IMR-90 (cell line): ENCODE data around the gene NAV2. TPM values are rescaled to one million over a fixed set of nuclear protein-coding genes. Genes with fewer than 3 reads are reported as not detected.

ENCODE experiments used
- ATAC-seq: fragments of 200-7000 bp; cut with Tn5 transposase; 2 replicates; pipeline ENCODE4 v1.9.1; 2020; ENCODE audit warnings: low read depth, mild to moderate bottlenecking, moderate library complexity
- BruUV-seq: library from RNA; stranded (reverse); fragments of 400-500 nt; replicated peaks from 2 replicates; lab custom pipeline; 2021; lab: Mats Ljungman, UMichigan
- CTCF ChIA-PET: fragments of 300-600 bp; formaldehyde crosslinking; extraction: SDS; loops from one replicate; lab custom pipeline; 2021; ENCODE audit warnings: antibody characterized with exemption; lab: Yijun Ruan, JAX
- POLR2A ChIA-PET: fragments of 300-600 bp; sonication (Branson Sonifier 250); formaldehyde crosslinking; loops from one replicate; lab custom pipeline; 2022; ENCODE audit warnings: antibody characterized with exemption; ENCODE audit not compliant: unreplicated experiment; lab: Charles Lee
- DNase-seq: peaks from one replicate; pipeline ENCODE4 v3.0.0; 2013
- H2AFZ ChIP-seq: replicated peaks from 2 replicates; pipeline ENCODE3; 2013; ENCODE audit warnings: low read length, mild to moderate bottlenecking; ENCODE audit not compliant: poor library complexity
- H2AK5ac ChIP-seq: 2 replicates; pipeline ENCODE4 v1.6.1; 2013; ENCODE audit warnings: low read depth, low read length, inconsistent platforms
- H2AK9ac ChIP-seq: replicated peaks from 2 replicates; pipeline ENCODE3; 2013; ENCODE audit warnings: mild to moderate bottlenecking, low read depth, low read length, moderate library complexity; ENCODE audit not compliant: poor library complexity
- H2BK120ac ChIP-seq: 2 replicates; pipeline ENCODE4 v1.6.1; 2013; ENCODE audit warnings: low read depth, low read length, inconsistent platforms
- H2BK15ac ChIP-seq: 3 replicates; pipeline ENCODE4 v1.6.1; 2013; ENCODE audit warnings: low read depth, low read length, inconsistent platforms
- H2BK20ac ChIP-seq: 2 replicates; pipeline ENCODE4 v1.6.1; 2013; ENCODE audit warnings: low read depth, mild to moderate bottlenecking, inconsistent platforms, low read length, moderate library complexity
- H2BK5ac ChIP-seq: 2 replicates; pipeline ENCODE4 v1.6.1; 2013; ENCODE audit warnings: mild to moderate bottlenecking, low read depth, low read length, inconsistent platforms; ENCODE audit not compliant: poor library complexity, severe bottlenecking
- H3K14ac ChIP-seq: replicated peaks from 2 replicates; pipeline ENCODE4 v1.6.1; 2013; ENCODE audit warnings: low read depth, low read length, inconsistent platforms
- H3K18ac ChIP-seq: 2 replicates; pipeline ENCODE4 v1.6.1; 2013; ENCODE audit warnings: low read depth, low read length, control low read depth
- H3K23ac ChIP-seq: 2 replicates; pipeline ENCODE4 v1.6.1; 2013; ENCODE audit warnings: low read depth, low read length, inconsistent platforms
- H3K27ac ChIP-seq: 2 replicates; pipeline ENCODE4 v1.5.1; 2013; ENCODE audit warnings: mild to moderate bottlenecking, control low read depth, low read length; ENCODE audit not compliant: insufficient read depth
- H3K27me3 ChIP-seq: 2 replicates; pipeline ENCODE4 v1.6.1; 2013; ENCODE audit warnings: low read length; ENCODE audit not compliant: control insufficient read depth, insufficient read depth
- H3K36me3 ChIP-seq: 2 replicates; pipeline ENCODE4 v1.6.1; 2013; ENCODE audit warnings: low read length, mixed read lengths; ENCODE audit not compliant: control insufficient read depth, insufficient read depth
- H3K4ac ChIP-seq: 2 replicates; pipeline ENCODE4 v1.6.1; 2013; ENCODE audit warnings: low read depth, low read length, inconsistent platforms
- H3K4me1 ChIP-seq: 2 replicates; pipeline ENCODE4 v1.6.1; 2013; ENCODE audit warnings: low read length, mixed read lengths; ENCODE audit not compliant: control insufficient read depth, insufficient read depth
- H3K4me2 ChIP-seq: 2 replicates; pipeline ENCODE4 v1.6.1; 2013; ENCODE audit warnings: low read depth, mild to moderate bottlenecking, control low read depth, low read length, moderate library complexity
- H3K4me3 ChIP-seq: 2 replicates; pipeline ENCODE4 v1.5.1; 2013; ENCODE audit warnings: low read depth, mild to moderate bottlenecking, control low read depth, low read length, moderate library complexity; ENCODE audit not compliant: insufficient read depth
- H3K56ac ChIP-seq: 2 replicates; pipeline ENCODE4 v1.6.1; 2013; ENCODE audit warnings: low read length, inconsistent platforms; ENCODE audit not compliant: insufficient read depth; ENCODE audit errors: extremely low read depth
- H3K79me1 ChIP-seq, 2 experiments: 2 replicates each; pipeline ENCODE4 v1.6.1; 2013; ENCODE audit warnings: low read length in 2 of 2, inconsistent platforms in 1 of 2, low read depth in 1 of 2
- H3K9ac ChIP-seq: 2 replicates; pipeline ENCODE4 v1.6.1; 2013; ENCODE audit warnings: low read depth, low read length, control low read depth
- H3K9me1 ChIP-seq: 2 replicates; pipeline ENCODE4 v1.6.1; 2013; ENCODE audit warnings: low read length, inconsistent platforms; ENCODE audit not compliant: insufficient read depth
- H3K9me3 ChIP-seq: 2 replicates; pipeline ENCODE4 v1.6.1; 2013; ENCODE audit warnings: low read length; ENCODE audit not compliant: control insufficient read depth, insufficient read depth
- H4K20me1 ChIP-seq: 2 replicates; pipeline ENCODE4 v1.6.1; 2013; ENCODE audit warnings: low read length, inconsistent platforms; ENCODE audit not compliant: insufficient read depth
- H4K5ac ChIP-seq: 2 replicates; pipeline ENCODE4 v1.6.1; 2013; ENCODE audit warnings: mild to moderate bottlenecking, low read depth, low read length, control low read depth
- H4K8ac ChIP-seq, 2 experiments: 2 replicates each; pipeline ENCODE4 v1.6.1; 2013; ENCODE audit warnings: low read depth in 2 of 2, low read length in 2 of 2, control low read depth in 1 of 2, inconsistent platforms in 1 of 2
- H4K91ac ChIP-seq: 2 replicates; pipeline ENCODE4 v1.6.1; 2013; ENCODE audit warnings: low read depth, low read length, inconsistent platforms; ENCODE audit not compliant: insufficient read depth
- BHLHE40 ChIP-seq: fragments of 150-350 bp; IDR thresholded peaks from 2 replicates; pipeline ENCODE4 v1.6.1; 2016; ENCODE audit warnings: mild to moderate bottlenecking, low read depth, low read length
- CEBPB ChIP-seq: IDR thresholded peaks from 2 replicates; pipeline ENCODE4 v1.6.1; 2012; ENCODE audit warnings: low read depth, low read length, improper control_type of control experiment
- ELK1 ChIP-seq: fragments of 150-350 bp; IDR thresholded peaks from 2 replicates; pipeline ENCODE4 v1.6.1; 2016; ENCODE audit warnings: low read depth, mild to moderate bottlenecking, low read length, moderate library complexity, borderline replicate concordance
- POLR2A ChIP-seq: IDR thresholded peaks from 2 replicates; pipeline ENCODE4 v1.6.1; 2012; ENCODE audit warnings: mild to moderate bottlenecking, low read depth, low read length
- USF2 ChIP-seq: fragments of 150-350 bp; IDR thresholded peaks from 2 replicates; pipeline ENCODE4 v1.6.1; 2017; ENCODE audit warnings: mild to moderate bottlenecking, antibody characterized with exemption, low read length, low read depth
- WGBS, 2 experiments: methylation state at CpG; one replicate each; pipeline versions ENCODE4 v1.1.5 to v1.1.7; 2013; ENCODE audit warnings: missing lambda C conversion rate in 2 of 2; ENCODE audit not compliant: insufficient read length in 1 of 2; ENCODE audit errors: extremely low coverage in 2 of 2; 5-methylcytosine and 5-hydroxymethylcytosine counted together
- dilution Hi-C: fragments of 300-500 bp; cut with HindIII; formaldehyde crosslinking; loops from one replicate; pipeline ENCODE4 v1.14.3; 2018; ENCODE audit warnings: low sequenced_read_pairs; ENCODE audit not compliant: unreplicated experiment
- in situ Hi-C: fragments of 300-500 bp; cut with MboI; formaldehyde crosslinking; loops from 3 replicates; pipeline ENCODE4 v1.14.3; 2019; ENCODE audit warnings: low sequenced_read_pairs, inconsistent platforms, mixed read lengths
- intact Hi-C: fragments of 100-400 bp; cut with micrococcal nuclease; formaldehyde crosslinking; loops from 2 replicates; pipeline ENCODE4 v1.10.0; 2022
- polyA plus RNA-seq, 3 experiments: library from polyadenylated mRNA; depleted of rRNA; stranded (reverse); fragments of >200 nt; gene quantifications; 2 replicates each; pipeline ENCODE4 v1.2.3, GENCODE V29; 2012; ENCODE audit warnings: low replicate concordance in 1 of 3
- total RNA-seq: library from RNA; depleted of rRNA; stranded (reverse); fragments of >200 nt; gene quantifications from 2 replicates; pipeline ENCODE4 v1.2.3, GENCODE V29; 2012

The NAV2 gene
- total and polyA plus RNA-seq, 2 of the 4 experiments (the other 2 are of a cell fraction): 4.5 to 12.6 TPM

- no peak for TF ChIP-seq CEBPB
These were observed 219.2 kb downstream of the NAV2 start (continued) for GRCh38 chr11:19931771-19932369.

- peaks cover 17% of the 10 kb centered on the region for H3K4me1 ChIP-seq
- dilution Hi-C loops: no loop called here
- no peaks in the 10 kb centered on the region for H3K27me3 ChIP-seq
- no peak overlapping the region for H2AFZ ChIP-seq
- H4K8ac ChIP-seq: no peak overlapping the region
- H3K9ac ChIP-seq: no peak overlapping the region
- no peak for DNase-seq
- H3K9me1 ChIP-seq: peaks cover 20% of the 10 kb centered on the region
- ChIA-PET CTCF (no interaction called here), POLR2A (no interaction called here)
- in situ Hi-C loops: loop anchor here (25.0 kb wide), 2 partner anchors 429 to 679 kb away; partner anchors contain the start of gene HTATIP2
- H3K56ac ChIP-seq: no peak overlapping the region
- 100% methylated on average over 16 of the region's 20 CpGs; no CpG with 5 or more reads in 1 of the 2 experiments for WGBS, 2 experiments
- no peaks in the 10 kb centered on the region for H3K9me3 ChIP-seq
- no peak for ATAC-seq
- H4K5ac ChIP-seq: no peak overlapping the region
- H3K23ac ChIP-seq: no peak overlapping the region
- H2BK5ac ChIP-seq: no peak overlapping the region
- no peak overlapping the region for H3K4ac ChIP-seq
- no peak overlapping the region for H2BK20ac ChIP-seq
- H4K91ac ChIP-seq: no peak overlapping the region
- no peak overlapping the region for H3K14ac ChIP-seq
- TF ChIP-seq ELK1: no peak
- TF ChIP-seq POLR2A: no peak
- TF ChIP-seq USF2: no peak
- TF ChIP-seq BHLHE40: no peak
- H2AK9ac ChIP-seq: no peak overlapping the region
- no TSS peak for BruUV-seq
- intact Hi-C loops: no loop called here
- H3K18ac ChIP-seq: no peak overlapping the region
- peaks cover 18 to 34% of the 10 kb centered on the region in 2 experiments; a peak in 3 of 4 replicates for H3K79me1 ChIP-seq
- H2AK5ac ChIP-seq: no peak overlapping the region
- no peak overlapping the region for H3K4me3 ChIP-seq
- no peak overlapping the region for H3K4me2 ChIP-seq
- no peak overlapping the region for H3K27ac ChIP-seq
- peaks cover 4% of the 10 kb centered on the region; the same call in 1 of the 2 replicates for H4K20me1 ChIP-seq
- H3K36me3 ChIP-seq: peaks cover 18% of the 10 kb centered on the region
- H2BK120ac ChIP-seq: no peak overlapping the region
- H2BK15ac ChIP-seq: no peak overlapping the region
These were observed 220.6 kb downstream of the NAV2 start for GRCh38 chr11:19933132-19933735.
